IPS-11a (cell line): ENCODE results near the gene YIPF2.

Experiments used
- H3K4me3 ChIP-seq: one replicate; pipeline ENCODE4 v1.5.1; 2013; ENCODE audit warnings: low read depth, low read length, control low read depth

Gene YIPF2

GRCh38 chr19:10911579-10912363, 16.7 kb downstream of the YIPF2 start:
- no peak overlapping the region for H3K4me3 ChIP-seq

GRCh38 chr19:10908380-10908960, 20.0 kb downstream of the YIPF2 start:
- H3K4me3 ChIP-seq = no peak overlapping the region

- no peak overlapping the region for H3K4me3 ChIP-seq
Observed at GRCh38 chr19:10907925-10908324, 20.5 kb downstream of the YIPF2 start.

GRCh38 chr19:10899151-10899653, 29.2 kb downstream of the YIPF2 start:
- H3K4me3 ChIP-seq = no peak overlapping the region

- H3K4me3 ChIP-seq = no peak overlapping the region
Observed at GRCh38 chr19:10898633-10899032, 29.8 kb downstream of the YIPF2 start.

- H3K4me3 ChIP-seq = no peak overlapping the region
Observed at GRCh38 chr19:10896851-10897526, 31.4 kb downstream of the YIPF2 start.

GRCh38 chr19:10895920-10896319, 32.5 kb downstream of the YIPF2 start:
- H3K4me3 ChIP-seq = no peak overlapping the region

GRCh38 chr19:10895363-10895762, 33.1 kb downstream of the YIPF2 start:
- H3K4me3 ChIP-seq = no peak overlapping the region

- no peak overlapping the region for H3K4me3 ChIP-seq
Observed at GRCh38 chr19:10894911-10895213, 33.6 kb downstream of the YIPF2 start.

GRCh38 chr19:10892256-10892655, 36.2 kb downstream of the YIPF2 start:
- H3K4me3 ChIP-seq = no peak overlapping the region

GRCh38 chr19:10891405-10892086, 36.9 kb downstream of the YIPF2 start:
- no peak overlapping the region for H3K4me3 ChIP-seq

GRCh38 chr19:10889880-10890279, 38.6 kb downstream of the YIPF2 start:
- H3K4me3 ChIP-seq = no peak overlapping the region

- H3K4me3 ChIP-seq = no peak overlapping the region
Observed at GRCh38 chr19:10888421-10888866, 40.0 kb downstream of the YIPF2 start.

GRCh38 chr19:10887616-10888367, 40.6 kb downstream of the YIPF2 start:
- no peak overlapping the region for H3K4me3 ChIP-seq

GRCh38 chr19:10885201-10886169, 43.0 kb downstream of the YIPF2 start:
- no peak overlapping the region for H3K4me3 ChIP-seq

GRCh38 chr19:10884274-10884673, 44.2 kb downstream of the YIPF2 start:
- H3K4me3 ChIP-seq = no peak overlapping the region

GRCh38 chr19:10882108-10882457, 46.4 kb downstream of the YIPF2 start:
- H3K4me3 ChIP-seq = no peak overlapping the region

GRCh38 chr19:10881403-10882107, 46.9 kb downstream of the YIPF2 start:
- no peak overlapping the region for H3K4me3 ChIP-seq

- H3K4me3 ChIP-seq = no peak overlapping the region
Observed at GRCh38 chr19:10878253-10878652, 50.2 kb downstream of the YIPF2 start.
